ENCODE data around the gene SPAG16.
"Not testable (repeated sequence)": the region's sequence is repeated elsewhere in the genome, so short reads cannot be mapped to it uniquely, and the experiment has no call there.

SPAG16 gene

DNA sequence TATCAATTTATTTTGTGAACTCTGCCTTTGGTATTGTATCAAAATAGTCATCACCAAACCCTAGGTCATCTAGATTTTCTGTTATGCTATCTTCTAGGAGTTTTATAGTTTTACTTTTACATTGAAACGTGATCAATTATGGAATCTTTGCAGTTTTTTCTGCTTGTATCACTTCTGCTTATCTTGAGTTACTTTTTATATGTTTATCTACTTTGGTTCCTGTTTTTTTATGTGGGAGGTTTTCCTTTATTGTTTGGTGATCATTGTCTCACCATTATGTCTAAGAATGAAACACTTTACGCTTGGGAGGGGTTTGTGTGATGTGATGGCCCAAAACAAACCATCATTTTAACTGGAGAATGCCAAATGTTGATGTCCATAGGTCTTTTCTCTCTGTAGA is 261.2 kb downstream of the SPAG16 start:
- DNase-seq (ENCODE audit: low read depth, low spot score): no peak

DNA sequence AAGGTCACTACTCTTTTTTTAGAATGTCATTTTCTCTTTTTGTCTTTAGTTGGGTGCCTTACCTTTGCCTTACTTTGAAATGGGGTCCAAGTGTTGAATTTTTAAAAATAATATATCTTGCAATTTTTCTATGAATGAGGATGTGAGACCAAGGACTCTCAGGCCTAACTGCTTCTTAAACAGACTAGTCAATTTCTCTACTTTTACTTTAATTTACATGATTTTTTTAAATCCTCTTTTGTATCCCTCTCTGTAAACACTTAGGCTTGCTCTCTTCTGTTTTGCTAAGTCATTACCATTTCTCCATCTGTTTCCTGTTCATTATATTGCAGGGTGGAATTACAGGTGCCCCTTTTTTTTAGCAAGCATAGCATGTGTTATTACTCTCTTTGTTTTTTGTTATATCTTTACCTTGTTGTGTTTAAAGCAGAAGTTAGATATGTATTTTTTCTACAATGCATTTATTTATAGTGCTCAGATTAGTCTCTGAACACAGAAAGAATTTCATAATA is 261.8 kb downstream of the SPAG16 start:
- no peak for DNase-seq (ENCODE audit: low read depth, low spot score)

DNA sequence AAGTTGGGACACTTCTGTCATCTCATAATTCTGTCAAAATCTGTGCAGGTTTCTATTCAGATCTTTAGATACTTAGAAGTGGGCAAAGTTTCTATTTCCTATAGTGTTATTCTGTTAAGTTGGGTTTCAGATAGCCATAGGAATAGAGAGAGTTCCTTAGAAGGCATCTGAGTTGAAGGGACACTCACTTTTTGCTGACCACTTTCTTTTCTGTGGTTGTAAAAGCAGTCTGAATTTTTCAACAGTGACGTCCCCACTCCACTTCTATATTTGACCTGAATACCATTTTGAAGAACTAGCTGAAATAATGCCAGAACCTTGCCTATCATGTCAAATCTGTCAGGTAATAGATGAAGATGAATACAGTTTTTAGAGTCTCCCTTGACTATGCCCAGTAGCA is 267.3 kb downstream of the SPAG16 start:
- DNase-seq (ENCODE audit: low read depth, low spot score): no peak

DNA sequence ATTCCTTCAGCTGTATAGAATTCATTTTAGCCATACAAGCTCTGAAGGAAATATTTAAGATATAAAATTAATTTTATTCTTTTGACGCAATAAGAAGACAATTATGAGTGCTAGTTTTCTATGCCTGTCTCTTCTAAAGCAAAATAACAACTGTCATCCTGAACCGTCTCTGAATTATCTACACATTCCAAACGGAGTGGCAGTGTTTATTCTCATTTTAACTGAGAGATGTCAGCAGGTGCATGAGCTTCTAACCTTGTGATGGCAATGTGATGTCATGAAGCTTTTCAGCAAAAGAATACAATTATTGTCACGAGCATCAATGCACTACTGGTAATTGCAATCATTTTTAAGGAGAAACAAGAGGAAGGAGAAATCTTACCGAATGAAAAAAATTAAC is 274.8 kb downstream of the SPAG16 start:
- no peak for DNase-seq (ENCODE audit: low read depth, low spot score)

DNA sequence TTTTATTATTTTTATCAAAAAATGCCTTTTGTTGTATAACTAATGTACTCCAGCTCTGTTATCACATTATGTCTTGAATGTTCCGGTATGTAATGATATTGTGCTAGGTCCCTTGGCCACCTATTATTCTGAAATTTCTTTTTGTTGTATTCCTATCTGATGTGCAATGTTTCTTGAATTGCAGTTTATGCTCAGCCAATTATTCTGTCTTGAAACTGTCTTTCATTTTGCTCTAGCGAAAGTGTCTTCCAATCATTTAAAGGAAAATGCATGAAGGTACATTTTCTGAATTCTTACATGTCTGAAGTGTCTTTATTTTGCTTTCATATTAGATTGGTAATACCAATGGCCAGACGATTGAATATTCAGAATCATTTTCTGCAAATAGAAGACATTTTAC is 277.5 kb downstream of the SPAG16 start:
- no peak for DNase-seq (ENCODE audit: low read depth, low spot score)

DNA sequence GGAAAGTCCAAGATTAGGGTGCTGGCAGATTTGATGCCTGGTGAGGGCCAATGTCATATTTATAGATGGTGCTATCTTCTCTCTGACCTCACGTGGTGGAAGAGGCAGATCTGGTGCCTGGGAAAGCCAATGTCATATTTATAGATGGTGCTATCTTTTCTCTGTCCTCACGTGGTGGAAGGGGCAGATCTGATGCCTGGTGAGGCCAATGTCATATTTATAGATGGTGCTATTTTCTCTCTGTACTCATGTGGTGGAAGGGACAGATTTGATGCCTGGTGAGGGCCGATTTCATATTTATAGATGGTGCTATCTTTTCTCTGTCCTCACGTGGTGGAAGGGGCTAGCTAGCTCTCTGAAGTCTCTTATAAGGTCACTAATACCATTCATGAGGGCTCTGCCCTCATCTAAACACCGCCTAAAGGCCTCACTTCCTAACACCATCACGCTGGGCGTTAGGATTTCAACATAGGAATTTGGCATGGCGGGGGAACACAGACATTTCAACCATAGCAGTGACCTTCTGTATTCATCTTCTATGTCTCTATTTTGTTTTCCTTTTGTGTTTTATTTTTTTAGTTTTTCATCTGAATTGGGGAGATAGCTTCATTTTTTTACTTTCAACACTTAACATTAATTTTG is 278.4 kb downstream of the SPAG16 start:
- DNase-seq (ENCODE audit: low read depth, low spot score): no peak

DNA sequence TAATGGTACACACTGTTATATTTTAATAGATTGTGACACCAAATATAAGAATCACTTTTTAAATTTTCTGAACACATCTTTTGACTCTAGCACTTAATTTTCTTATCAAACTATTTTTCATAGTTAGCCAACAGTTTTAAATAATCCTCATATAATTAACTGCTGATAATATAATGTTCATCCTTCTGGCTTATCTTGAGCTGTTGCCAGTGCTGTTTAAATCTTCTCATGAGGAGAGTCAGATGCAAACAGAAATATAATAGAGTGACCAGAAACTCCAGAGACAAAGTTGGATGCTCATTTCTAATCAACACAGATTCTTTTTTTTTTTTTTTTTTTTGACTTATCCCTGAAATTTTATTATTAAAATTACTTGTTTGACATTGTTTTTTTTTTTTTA is 282.6 kb downstream of the SPAG16 start:
- DNase-seq (ENCODE audit: low read depth, low spot score): no peak

DNA sequence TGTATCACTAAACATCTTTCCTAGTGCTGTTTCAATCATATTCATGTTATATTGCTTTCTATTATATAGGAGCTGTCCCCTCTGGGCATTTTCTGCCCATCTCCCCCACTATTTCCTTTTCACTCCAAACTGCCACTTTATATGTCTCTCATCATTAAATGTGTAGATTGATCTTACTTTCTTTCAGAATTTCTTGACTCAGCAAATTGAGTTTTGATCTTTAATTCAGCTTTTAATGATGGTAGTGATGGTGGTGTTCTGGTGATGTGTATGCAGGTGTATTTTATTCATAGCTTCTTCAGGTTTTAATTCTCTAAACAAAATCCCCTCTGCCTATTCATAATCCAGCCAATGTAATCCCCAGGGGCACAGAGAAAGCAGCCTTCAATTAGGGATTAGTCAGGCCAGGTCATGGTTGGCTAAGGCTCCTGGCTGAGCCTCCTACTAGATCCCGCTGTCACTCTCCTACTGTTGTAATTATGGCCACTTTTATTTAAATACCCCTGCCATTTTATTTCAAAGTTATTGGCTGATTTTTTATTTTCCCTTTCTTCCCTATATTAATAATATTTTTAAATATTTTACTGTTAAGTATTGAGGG is 325.4 kb downstream of the SPAG16 start:
- DNase-seq (ENCODE audit: low read depth, low spot score): no peak

DNA sequence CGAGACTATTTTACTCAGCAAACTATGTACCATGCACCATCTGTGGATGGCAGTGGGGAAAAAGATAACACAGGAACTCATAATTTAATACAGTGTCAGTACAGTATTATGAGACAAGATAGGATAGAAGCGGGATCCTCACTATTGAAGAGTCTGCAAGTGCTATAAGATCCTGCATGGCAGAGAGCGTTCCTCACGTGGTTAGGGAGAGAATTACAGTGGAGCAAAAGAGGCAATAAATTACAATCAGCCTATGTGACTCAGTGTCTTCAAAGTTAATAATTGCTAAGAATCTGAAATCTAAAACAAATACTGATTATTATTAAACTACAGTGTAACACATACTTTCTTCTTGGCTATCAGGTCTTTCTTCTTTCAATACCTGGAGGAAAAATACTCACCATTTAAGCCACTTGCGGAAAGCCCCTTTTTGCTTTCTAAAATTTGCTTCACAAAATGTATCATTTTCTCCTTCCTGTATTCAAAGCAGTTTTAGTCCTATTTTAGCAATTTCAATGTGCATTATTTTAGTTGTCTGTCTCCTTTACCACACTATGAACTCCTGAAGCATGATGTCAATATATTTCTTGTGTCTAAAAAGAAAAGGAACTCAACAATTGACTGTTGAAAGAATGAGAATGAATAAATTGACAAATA is 342.9 kb downstream of the SPAG16 start:
- DNase-seq (ENCODE audit: low read depth, low spot score): no peak

DNA sequence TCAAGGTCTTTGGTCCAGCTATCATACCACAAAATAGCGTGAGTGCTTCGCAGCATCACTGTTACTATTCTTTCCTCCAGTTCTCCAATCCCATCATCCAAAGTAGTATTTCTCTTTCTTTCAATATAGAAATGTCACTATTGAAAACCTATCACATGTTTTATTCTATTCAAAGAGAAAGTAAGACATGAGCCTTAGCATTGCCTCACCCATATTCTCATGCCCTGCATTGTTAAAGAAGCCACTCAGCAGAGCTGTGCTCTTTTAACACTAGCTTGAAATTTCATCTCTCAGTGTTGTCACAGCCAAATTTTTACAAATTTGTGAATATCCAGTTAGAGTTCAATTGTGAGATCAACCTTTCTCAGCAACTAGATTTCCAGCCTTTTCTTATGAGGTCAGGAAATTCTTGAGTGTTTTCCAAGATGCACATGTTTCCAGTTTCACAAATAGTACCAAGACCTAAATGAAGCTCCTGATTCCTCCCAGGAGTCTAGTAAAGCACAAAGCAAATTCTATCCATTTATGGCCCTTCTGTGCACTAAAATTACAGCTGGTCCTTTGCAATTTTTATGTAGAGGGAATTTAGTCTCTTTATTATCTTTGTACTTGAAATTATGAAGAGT is 343.7 kb downstream of the SPAG16 start:
- DNase-seq (ENCODE audit: low read depth, low spot score): no peak

DNA sequence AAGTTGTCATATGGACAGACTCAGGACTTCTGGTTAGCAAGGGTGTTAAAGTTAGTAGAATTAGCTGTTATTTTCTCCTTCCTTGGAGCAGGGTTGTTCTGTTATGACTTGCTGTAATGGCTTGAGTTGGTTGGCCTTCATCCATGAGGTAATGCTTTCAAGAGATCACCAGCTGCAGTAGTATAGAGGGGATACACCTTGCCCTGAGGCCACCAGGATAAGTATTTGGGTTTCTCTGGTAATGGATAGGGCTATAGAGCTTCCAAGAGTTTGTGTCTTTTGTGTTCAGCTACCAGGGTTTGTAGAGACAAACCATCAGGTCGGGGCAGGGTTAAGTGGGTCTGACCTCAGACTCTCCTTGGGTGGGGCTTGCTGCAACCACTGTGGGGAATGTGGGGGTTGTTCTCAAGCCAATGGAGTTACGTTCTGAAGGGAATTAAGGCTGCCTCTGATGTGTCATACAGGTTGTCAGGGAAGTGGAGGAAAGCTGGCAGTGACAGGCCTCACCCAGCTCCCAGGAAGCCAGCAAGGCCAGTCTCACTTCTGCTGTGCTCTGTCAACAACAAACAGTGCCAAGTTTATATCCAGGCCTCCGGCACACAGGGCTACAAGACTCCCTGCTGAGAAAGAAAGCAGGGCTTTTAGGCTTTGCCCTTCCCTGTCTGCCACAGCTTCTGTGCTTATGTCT is 356.6 kb downstream of the SPAG16 start:
- no peak for DNase-seq (ENCODE audit: low read depth, low spot score)

DNA sequence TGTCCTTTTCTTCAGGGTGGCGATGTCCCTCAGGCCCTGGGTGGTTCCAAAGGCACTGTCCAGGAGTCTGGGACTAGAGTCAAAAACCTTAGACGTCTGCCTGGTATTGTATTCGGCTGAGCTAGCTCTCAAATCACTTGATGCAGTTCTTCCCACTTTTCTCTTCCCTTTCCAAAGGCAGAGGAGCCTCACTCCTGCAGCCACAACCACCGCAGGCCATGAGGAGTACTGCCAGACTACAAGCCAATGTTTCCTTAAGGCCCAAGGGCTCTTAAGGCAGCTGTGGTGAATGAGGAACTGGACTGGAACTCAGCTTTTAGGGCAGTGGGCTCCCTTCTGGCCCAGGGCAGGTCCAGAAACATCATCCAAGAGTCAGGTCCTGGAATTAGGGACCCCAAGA is 360.7 kb downstream of the SPAG16 start:
- DNase-seq (ENCODE audit: low read depth, low spot score): no peak

DNA sequence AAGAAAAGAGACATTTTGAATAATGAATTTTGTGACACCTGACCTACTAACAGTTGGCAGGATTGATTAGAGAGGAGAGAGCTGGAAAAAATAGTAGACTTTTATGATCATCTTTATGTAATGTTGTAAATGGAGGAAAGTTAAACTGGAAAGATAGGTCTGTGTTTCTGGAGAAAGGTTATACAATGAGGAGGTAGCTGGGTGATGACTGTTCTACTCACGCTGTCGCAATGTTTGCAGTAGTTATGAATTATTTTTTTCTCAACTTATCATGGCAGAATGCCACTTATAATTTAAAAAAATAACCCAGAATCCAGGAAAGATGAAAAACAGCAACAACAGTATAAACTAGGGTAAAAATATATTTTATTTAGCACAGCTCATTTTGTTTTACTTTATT is 364.9 kb downstream of the SPAG16 start:
- DNase-seq (ENCODE audit: low read depth, low spot score): no peak

DNA sequence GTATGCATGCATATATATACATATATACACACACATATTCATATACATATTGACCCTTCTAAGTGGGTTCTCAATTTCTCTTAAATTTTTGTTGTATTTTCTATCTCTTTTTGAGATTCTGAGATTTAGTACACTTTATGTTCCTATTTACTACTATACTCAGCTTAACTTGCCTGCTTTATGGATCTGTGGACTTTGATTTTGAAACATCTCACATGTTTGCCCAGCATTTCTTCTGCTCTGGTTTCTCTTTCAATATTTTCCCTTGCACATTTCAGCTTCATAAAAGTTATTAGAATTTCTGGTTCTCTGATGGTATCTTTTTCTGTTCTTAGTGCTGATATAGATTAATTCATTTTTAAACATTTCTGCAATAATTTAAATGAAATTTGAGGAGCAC is 380.6 kb downstream of the SPAG16 start:
- no peak for DNase-seq (ENCODE audit: low read depth, low spot score)

DNA sequence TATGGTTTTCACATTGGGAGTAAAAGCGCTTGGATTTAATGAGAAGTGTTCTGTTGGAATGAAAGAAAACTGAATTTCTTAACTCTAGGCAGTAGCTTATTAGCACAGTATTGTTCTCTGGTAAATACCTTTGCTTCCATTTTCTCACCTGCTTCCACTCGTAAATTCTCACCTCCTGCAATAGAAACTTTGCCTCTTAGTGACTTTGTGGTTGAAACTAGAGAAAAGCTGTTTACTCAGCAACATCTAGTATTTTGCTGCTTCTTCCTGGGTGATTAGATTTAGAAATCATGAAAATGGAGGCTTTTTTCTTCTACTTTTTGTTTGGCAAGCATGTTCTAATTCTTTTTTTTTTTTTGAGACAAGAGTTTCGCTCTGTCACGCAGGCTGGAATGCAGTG is 385.4 kb downstream of the SPAG16 start:
- no peak for DNase-seq (ENCODE audit: low read depth, low spot score)

DNA sequence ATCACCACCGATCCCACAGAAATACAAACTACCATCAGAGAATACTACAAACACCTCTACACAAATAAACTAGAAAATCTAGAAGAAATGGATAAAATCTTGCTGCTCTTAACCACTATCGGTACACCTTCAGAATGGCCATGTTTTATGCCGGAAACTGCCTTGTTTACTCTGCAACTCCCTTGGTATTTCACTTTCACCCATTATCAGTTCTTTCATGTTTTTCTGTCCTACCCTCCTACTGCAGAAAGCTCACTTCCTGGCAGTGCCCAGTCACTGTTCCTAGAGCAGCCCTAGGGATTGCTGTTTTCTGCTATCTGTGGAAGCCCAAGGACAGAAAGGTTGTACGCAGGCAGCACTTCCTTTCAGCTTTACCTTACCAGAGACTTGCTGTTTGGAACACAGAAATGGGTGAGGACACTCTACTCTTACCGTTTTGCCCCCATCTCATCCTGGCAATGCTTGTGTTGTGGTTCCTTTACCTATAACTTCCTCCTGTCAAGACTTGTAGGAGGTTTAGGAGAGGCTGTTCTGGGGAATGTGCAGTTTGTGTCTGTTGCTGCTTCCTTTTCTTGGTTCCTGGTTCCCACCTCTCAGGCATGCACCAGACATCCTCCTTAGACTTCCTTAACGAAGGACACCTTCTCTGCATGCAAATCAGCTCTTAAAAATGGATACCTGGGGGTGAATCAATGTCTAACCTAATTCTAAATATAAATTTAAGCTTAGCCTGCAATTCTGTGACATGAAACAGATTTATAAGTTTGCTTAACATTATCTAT is 394.4 kb downstream of the SPAG16 start:
- no peak for DNase-seq (ENCODE audit: low read depth, low spot score)

DNA sequence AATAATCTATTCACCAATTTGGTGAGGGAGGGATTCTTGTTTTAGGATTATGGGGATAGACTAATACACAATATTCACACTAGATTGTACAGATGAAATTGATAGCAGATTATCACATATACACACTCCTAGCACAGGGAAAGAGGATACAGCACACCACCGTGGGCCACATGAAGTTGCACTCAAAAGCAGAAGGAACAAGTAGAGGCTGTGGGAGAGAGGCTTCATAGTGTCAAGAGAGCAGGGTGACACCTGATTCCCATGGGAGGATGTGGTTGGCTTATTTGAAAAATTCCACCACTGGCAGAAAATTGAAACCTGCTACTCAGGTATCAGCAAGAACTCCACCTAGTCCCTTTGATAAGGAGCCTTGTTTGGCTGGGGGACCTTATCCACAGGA is 395.6 kb downstream of the SPAG16 start:
- DNase-seq (ENCODE audit: low read depth, low spot score): no peak

DNA sequence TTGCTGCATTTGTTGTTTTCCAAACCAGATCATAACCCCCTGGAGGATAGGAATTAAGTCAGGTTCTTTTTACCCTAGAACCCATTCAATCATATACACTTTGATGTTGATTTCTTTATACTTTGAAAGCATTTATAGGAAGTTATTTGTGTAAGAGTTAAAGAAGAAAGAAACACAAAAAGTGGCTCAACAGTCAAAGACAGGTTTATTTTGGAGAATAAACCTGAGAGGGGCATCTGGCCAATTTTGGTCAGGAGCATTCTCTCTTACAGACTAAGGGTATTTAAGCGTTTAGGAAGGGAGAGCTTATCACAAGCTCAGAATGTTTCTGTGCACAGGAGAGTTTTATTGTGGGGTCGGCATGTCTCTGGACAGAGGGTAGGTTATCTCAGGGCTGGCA is 398.0 kb downstream of the SPAG16 start:
- DNase-seq (ENCODE audit: low read depth, low spot score): no peak

DNA sequence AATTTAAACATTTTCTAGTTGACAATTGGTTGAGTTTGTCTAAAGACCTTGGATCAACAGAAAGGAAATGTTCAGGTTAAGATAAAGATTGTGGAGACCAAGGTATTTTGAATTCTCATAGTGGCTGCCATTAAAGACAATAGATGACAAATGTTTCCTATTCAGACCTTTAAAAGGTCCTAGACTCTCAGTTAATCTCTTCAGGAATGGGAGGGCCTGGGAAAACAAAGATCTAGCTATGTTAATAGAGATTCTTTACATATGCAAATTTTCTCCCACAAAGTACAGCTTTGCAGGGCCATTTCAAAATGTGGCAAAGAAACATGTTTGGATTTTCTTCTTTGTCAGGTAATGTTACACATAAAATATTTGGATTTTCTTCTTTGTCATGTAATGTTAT is 403.9 kb downstream of the SPAG16 start:
- peak; percentile 42 for DNase-seq (ENCODE audit: low read depth, low spot score)

DNA sequence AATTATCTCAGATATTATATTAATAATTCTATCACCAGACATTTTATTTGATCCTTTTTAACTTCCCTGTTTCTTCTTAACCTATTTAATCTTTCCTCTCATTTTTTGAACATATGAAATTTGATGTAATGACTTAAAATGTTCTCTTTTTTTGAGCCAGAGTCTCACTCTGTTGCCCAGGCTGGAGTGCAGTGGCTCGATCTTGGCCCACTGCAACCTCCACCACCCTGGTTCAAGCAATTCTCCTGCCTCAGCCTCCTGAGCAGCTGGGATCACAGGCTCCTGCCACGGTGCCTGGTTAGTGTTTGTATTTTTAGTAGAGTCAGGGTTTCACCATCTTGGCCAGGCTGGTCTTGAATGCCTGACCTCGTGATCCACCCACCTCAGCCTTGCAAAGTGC is 404.6 kb downstream of the SPAG16 start:
- not testable (repeated sequence) for DNase-seq (ENCODE audit: low read depth, low spot score)

DNA sequence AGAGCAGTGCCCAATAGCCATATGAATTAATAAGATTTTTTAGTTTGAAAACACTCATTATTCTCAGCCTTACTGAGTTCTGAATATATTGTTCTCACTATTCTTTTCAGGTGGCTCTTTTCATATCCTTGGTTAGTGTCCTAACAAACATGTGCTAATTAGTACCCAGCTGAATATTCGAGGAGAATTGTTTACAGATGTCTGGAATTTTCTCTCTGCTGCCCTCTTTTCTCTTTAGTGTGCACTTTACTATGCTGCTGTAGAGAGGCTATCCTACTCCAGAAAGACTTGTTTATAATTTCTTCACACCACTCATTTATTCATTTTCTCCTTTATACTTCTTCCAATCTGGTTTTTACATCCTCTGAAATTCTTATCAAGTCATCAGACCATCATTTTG is 405.3 kb downstream of the SPAG16 start:
- no peak for DNase-seq (ENCODE audit: low read depth, low spot score)

Data from iPS DF 19.7 (cell line).